ENCODE data around the gene TUBGCP3. TPM values are rescaled to one million over a fixed set of nuclear protein-coding genes. Genes with fewer than 3 reads are reported as not detected.

TUBGCP3 gene
- total and polyA plus RNA-seq, 2 donors, result 16.3 TPM

DNA sequence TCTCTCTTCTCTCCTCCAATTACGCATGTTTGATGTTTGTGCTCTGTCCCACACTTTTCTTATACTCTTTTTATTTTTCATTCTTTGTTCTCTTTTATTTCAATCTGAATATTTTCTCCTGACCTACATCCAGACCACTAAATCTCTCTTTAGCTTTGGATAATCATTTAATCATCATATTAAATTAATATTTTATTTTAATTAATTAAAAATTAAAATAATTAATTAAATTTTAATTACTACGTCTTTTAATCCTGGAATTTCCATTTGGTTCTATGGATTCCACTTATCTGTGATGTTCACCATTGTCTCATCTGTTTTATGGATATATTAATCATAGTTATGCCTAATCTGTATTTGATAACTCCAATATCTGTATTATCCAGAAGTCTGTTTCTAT is 149.4 kb downstream of the TUBGCP3 start:
- Histone ChIP-seq H3K4me3 (ENCODE audit: low read length in 2 of 2) (no peak overlapping the region), H3K36me3 (ENCODE audit: control insufficient read depth in 2 of 2, insufficient read depth in 2 of 2, low read length in 1 of 2) (no peaks in the 10 kb centered on the region), H3K27me3 (ENCODE audit: control insufficient read depth in 2 of 2, insufficient read depth in 1 of 2, low read length in 1 of 2) (peaks cover 0 to 9% of the 10 kb centered on the region in 2 donors), H3K27ac (ENCODE audit: low read depth in 1 of 2, low read length in 1 of 2) (no peak overlapping the region), H3K9me3 (ENCODE audit: control insufficient read depth in 2 of 2, insufficient read depth in 1 of 2, low read length in 1 of 2) (peaks cover 0 to 4% of the 10 kb centered on the region in 2 donors), H3K4me1 (ENCODE audit: control insufficient read depth in 2 of 2, insufficient read depth in 2 of 2, low read length in 2 of 2) (no peaks in the 10 kb centered on the region)
- DNase-seq (ENCODE audit: low read depth in 6 of 9, low spot score in 9 of 9), result no peak
- 55% methylated on average over 2 of the region's 2 CpGs for WGBS

DNA sequence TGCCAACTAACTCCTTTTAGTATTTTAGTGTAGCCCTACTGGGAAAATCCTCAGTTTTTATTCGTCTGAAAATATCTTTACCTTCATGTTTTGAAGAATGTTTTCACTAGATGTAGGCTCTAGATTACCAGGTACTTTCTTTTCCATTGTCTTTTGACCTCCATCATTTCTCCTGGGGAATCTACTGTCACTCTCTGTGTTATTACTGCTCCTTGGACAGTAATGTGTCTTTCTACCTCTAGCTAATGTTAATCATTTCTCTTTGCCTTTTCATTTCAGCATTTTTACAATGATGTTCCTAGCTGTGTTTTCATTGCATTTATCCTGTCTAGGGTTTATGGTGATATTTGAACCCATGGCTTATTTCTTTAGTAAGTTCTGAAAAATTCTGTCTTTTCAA is 149.9 kb downstream of the TUBGCP3 start:
- Histone ChIP-seq H3K27me3 (ENCODE audit: control insufficient read depth in 2 of 2, insufficient read depth in 1 of 2, low read length in 1 of 2) (peaks cover 0 to 5% of the 10 kb centered on the region in 2 donors), H3K36me3 (ENCODE audit: control insufficient read depth in 2 of 2, insufficient read depth in 2 of 2, low read length in 1 of 2) (no peaks in the 10 kb centered on the region), H3K9me3 (ENCODE audit: control insufficient read depth in 2 of 2, insufficient read depth in 1 of 2, low read length in 1 of 2) (peaks cover 0 to 4% of the 10 kb centered on the region in 2 donors), H3K27ac (ENCODE audit: low read depth in 1 of 2, low read length in 1 of 2) (no peak overlapping the region), H3K4me1 (ENCODE audit: control insufficient read depth in 2 of 2, insufficient read depth in 2 of 2, low read length in 2 of 2) (no peaks in the 10 kb centered on the region), H3K4me3 (ENCODE audit: low read length in 2 of 2) (no peak overlapping the region)
- 99% methylated on average over 1 of the region's 1 CpG for WGBS
- DNase-seq (ENCODE audit: low read depth in 6 of 9, low spot score in 9 of 9), result no peak

DNA sequence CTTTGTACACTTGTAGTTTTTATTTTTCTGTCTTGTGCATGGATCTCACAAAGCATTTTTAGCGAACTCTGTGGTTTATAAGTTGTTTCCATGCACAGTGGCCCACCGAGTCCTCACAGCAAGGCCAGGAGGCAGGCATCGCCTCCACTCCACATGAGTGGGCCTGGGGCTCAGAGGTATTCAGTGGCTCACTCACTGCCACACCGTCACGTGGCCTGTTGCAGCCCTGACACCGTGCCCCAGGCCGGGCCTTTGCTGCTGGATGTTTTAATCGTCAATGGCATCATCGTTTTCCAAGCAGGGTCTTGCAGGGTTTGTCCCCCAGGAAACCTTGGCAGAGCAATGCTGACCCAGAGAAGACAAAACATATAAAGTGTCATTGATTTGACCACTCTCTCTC is 152.0 kb downstream of the TUBGCP3 start:
- H3K9me3 ChIP-seq (ENCODE audit: control insufficient read depth in 2 of 2, insufficient read depth in 1 of 2, low read length in 1 of 2), result peaks cover 0 to 4% of the 10 kb centered on the region in 2 donors
- no peak overlapping the region for H3K27ac ChIP-seq (ENCODE audit: low read depth in 1 of 2, low read length in 1 of 2)
- H3K27me3 ChIP-seq (ENCODE audit: control insufficient read depth in 2 of 2, insufficient read depth in 1 of 2, low read length in 1 of 2), result no peaks in the 10 kb centered on the region
- 95% methylated on average over 9 of the region's 9 CpGs for WGBS
- DNase-seq (ENCODE audit: low read depth in 6 of 9, low spot score in 9 of 9), result no peak
- no peaks in the 10 kb centered on the region for H3K4me1 ChIP-seq (ENCODE audit: control insufficient read depth in 2 of 2, insufficient read depth in 2 of 2, low read length in 2 of 2)
- H3K4me3 ChIP-seq (ENCODE audit: low read length in 2 of 2), result no peak overlapping the region
- H3K36me3 ChIP-seq (ENCODE audit: control insufficient read depth in 2 of 2, insufficient read depth in 2 of 2, low read length in 1 of 2), result no peaks in the 10 kb centered on the region

Other genes with a start within 250 kb of the TUBGCP3 start
- not detected for gene SPACA7, start 211.8 kb downstream of the TUBGCP3 start, total RNA-seq
- not detected for gene SPACA7, start 211.8 kb downstream of the TUBGCP3 start, polyA plus RNA-seq
- gene ATP11A, start 101.9 kb upstream of the TUBGCP3 start, total RNA-seq, result 7.1 TPM
- 7.2 TPM for gene ATP11A, start 101.9 kb upstream of the TUBGCP3 start, polyA plus RNA-seq